ENCODE results near the gene STX5. TPM values are rescaled to one million over a fixed set of nuclear protein-coding genes. Genes with fewer than 3 reads are reported as not detected.
"Not testable (repeated sequence)": the region's sequence is repeated elsewhere in the genome, so short reads cannot be mapped to it uniquely, and the experiment has no call there.

STX5 gene
- total RNA-seq, 1 experiment from 2014 or later, result 15.9 TPM

DNA sequence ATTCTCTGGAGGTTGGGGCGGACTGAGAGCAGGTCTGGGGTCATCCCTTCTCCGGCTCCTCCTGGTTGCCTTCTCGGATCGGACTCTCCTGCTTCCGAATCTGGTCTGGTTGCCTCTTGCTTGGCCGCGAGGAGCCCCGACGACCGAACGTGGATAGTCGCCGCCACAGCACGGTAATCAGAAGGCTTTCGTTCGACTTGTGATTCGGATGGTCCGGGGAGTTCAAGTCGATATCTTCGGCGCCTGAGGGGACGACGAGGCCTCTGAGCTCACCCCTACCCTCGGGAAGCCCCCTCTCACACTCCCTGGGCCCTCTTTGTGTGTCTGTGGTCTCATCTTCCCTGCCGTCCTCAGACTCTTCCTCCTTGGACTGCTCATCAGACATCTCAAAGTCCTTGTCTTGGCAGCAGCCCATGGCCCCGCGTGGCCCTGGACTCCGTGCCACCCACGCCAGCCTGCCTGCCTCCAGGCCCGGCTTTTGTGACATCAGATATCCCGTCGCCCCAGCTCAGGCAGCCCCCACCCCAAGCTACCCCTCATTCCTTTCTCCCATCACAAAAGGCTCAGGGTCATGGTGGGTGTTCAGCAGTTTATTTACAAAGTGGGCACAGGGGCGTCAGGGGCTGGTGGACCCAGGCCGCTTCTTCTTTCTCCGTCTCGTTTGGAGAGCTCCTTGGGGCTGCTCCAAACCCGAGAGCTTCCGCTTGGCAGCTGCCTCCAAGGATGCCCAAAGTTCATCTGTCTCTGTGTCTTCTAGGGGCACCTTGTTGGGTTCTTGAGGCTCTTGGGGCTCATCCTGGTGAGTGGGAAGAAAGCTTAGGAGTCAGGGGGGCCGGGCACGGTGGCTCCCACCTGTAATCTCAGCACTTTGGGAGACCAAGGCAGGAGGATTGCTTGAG is 734 bp upstream of the STX5 start, which contains the start of gene TEX54:
Gene TEX54, minus strand, starts transcription at position 506 of the 899 bp plus-strand sequence.
- DNase-seq (ENCODE audit: extremely low read depth, low read depth), result no peak

DNA sequence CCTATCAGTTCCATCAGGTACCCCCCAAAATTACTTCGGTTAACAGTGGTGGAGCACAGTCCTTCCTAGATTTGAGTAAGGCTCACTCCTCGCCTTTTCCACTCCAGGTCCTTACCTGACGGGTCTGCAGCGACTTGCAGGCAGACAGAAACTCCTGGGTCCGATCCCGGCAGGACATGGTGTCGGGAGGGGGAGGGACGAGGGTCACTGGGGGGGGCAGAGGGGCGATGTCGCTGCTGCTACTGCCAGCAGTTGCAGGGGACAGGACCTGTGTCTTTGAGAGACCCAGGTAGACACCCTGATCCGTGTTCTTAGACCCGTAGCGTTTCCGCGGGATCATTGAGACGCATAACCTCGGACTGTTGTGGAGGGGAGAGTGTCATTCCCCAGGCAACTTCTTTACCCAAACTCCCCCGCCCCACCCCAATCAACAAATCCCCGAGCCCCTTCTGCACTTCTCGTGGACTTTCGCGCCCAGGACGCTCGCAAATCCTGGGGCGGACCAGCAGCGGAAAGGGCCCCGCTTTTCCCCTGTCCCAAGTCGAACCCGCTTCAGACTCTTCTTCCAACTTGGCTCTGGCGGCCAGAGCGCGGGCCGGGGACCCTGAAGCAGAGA is 839 bp downstream of the STX5 start:
- no peak for DNase-seq (ENCODE audit: extremely low read depth, low read depth)

DNA sequence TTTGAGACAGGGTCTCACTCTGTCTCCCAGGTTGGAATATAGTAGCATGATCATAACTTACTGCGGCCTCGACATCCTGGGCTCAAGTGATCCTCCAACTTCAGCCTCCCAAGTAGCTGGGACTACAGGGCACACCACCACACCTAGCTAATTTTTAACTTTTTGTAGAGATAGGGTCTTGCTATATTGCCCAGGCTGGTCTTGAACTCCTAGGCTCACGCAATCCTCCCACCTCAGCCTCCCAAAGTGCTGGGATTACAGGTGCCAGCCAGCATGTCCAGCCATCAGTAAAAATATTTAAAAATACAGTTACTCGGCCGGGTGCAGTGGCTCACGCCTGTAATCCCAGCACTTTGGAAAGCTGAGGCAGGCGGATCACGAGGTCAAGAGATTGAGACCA is 3.7 kb downstream of the STX5 start:
- not testable (repeated sequence) for DNase-seq (ENCODE audit: extremely low read depth, low read depth)

DNA sequence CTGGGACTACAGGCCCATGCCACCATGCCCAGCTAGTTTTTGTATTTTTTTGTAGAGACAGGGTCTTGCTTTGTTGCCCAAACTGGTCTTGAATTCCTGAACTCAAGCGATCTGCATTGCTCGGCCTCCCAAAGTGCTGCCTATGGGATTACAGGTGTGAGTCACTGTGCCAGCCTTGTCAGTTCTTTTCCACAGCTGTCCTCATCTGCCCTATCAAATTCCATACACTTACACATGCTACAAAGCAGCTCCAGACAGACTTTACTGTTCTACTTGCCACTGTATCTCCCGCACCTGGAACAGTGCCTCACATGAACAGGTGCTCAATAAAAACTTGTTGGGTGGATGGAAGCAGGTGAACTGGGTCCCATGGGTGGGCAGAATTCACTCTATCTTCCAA is 8.2 kb downstream of the STX5 start:
- DNase-seq (ENCODE audit: extremely low read depth, low read depth), result no peak

DNA sequence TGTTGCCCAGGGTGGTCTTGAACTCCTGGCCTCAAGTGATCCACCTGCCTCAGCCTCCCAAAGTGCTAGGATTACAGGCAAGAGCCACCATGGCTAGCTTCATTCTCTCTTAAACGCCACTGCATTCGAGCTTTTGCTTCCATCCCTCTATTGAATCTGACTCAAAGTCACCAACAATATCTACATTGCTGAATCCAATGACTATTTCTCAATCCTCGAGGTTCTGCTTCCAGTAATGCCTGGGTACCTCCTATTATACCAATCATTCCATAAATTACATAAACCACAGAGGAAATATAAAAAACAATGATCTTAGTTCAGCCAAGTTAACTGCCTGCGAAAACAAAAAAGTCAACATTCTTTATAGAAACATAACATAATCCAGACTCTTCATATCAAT is 14.7 kb downstream of the STX5 start:
- no peak for DNase-seq (ENCODE audit: extremely low read depth, low read depth)

DNA sequence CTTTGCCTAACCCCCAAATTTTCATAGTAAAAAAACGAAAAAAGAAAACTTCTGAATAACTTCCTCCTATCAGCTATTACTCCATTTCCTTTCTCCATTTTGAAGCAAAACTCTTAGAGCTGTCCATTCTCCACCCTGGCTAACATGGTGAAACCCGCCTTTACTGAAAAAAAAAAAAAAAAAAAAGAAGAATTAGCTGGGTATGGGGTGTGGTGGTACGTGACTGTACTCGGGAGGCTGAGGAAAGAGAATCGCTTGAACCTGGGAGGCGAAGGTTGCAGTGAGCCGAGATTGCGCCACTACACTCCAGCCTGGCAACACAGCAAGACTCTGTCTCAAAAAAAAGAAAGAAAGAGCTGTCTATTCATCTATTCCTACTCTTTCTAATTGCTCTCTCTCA is 15.3 kb downstream of the STX5 start:
- DNase-seq (ENCODE audit: extremely low read depth, low read depth), result no peak

DNA sequence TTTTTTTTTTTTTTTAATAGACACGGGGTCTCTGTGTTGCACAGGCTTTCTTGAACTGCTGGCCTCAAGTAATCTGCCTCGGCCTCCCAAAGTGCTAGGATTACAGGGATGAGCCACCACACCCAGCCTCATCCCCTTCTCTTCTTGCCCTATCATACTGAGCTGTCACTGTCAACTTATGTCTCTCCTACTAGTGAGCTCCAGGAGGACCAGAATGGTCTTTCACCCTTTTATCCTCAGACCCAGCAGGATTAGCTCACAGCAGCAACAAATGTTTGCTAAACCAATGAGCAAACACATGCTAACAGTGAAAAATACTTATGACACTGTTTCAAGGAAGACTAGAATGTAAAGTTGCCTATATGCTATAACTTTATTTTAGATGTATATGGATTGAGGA is 20.2 kb downstream of the STX5 start:
- DNase-seq (ENCODE audit: extremely low read depth, low read depth), result no peak

DNA sequence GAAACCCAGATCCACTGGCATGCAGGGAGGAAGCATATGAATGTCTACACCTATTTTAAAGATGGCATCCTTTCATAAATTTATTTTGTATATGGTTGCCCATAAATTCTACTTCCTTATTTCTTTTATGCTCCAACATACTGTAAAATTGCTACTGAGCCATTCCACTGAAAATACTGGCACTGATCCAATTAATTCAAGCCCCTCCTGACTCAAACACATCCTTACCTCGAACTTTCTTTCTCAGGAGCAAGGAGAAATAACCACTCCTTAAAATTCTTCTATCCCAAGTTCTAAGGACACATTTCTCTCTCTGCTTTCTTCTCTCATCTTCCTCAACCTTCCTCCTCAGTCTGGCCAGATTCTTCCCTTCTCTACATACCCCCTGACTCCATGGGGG is 21.1 kb downstream of the STX5 start:
- no peak for DNase-seq (ENCODE audit: extremely low read depth, low read depth)

DNA sequence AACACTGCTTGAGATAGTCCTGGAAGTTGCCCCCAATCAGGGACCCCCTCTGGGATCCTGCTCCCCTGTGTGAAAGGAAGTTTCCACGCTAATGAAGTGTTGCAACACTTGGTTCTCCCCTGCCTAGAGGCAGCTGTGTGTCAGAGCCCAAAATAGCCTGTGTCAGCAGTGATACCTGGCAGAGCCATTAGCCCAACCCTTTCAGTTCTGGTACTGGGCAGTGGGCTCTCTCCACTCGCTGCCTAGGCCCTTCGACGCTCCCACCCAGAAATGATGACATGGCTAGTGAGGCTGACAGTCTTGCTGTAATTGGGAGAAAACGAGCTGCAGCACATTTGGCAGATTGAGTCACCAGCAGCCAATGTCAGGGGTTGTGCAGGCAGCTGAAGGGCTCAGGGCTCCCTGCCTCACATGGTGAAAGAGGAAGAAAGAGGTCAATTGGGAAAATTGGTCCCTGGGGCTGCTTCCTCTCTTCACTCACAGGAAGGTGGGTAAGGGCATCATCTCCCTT is 25.2 kb downstream of the STX5 start:
- DNase-seq (ENCODE audit: extremely low read depth, low read depth), result no peak

DNA sequence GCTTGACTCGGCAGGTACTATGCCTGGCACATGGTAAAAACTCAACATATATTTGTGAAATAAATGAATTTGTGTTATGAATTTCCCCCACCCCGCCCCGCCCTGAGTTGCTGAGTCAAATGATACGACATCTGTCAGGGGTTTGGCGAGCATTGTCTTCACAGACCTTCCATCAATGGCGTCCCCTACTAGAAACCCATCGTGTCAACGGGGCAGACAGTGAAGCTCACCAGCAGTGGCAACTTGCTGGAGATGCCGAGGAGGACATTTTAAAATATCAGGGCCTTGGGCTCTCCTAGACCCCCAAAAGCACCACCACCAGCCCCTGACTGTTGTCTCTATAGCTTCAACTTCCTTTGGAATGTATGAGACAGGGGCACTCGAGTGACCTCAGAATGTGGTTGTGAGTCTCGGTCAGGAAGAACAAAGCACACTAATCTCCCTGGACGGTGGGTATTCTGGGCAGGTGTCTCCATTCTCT is 25.9 kb downstream of the STX5 start:
- no peak for DNase-seq (ENCODE audit: extremely low read depth, low read depth)

DNA sequence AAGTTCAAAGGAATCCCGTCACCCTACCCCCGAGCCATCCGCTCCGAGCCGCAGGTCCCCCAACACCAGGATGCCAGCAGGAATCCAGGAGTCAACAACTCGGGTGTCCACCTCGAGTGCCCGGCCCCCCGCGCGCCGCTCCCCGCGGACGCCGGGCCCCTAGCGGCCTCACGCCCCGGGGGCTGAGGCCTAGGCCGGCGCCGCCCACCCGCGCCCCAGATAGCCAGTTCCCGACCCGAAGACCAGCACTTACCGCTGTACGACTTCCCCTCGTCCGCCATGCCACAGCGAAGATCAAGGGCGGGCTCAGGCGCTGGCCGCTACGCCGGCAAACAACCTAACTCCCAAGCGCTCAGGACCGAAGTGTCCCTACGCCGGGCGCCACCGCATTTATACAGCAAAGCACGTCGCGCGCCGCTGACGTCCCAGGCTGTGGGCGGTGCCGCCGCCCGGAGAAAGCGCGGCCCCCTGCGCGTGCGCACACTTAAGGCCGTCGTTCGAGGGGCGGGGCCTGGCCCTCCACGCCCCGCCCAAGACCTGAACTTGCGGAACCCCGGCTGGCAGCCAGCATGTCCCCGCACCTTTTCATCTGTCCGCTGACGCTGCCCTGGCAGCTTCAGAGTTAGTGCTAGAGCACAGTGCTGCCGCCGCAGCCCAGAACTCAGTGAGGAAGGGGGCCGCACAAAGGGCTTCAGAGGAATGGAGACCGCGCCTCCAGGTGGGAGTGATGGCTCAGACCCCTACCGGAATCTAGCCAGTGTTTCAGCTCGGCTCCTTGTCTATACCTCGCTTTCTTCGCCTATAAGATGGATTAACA is 26.6 kb downstream of the STX5 start, which contains the start of gene NXF1:
Gene NXF1, minus strand, starts transcription at position 365 of the 817 bp plus-strand sequence. Its CDS starts 84 bp downstream, at position 281.
- DNase-seq (ENCODE audit: extremely low read depth, low read depth), result peak; percentile 85

DNA sequence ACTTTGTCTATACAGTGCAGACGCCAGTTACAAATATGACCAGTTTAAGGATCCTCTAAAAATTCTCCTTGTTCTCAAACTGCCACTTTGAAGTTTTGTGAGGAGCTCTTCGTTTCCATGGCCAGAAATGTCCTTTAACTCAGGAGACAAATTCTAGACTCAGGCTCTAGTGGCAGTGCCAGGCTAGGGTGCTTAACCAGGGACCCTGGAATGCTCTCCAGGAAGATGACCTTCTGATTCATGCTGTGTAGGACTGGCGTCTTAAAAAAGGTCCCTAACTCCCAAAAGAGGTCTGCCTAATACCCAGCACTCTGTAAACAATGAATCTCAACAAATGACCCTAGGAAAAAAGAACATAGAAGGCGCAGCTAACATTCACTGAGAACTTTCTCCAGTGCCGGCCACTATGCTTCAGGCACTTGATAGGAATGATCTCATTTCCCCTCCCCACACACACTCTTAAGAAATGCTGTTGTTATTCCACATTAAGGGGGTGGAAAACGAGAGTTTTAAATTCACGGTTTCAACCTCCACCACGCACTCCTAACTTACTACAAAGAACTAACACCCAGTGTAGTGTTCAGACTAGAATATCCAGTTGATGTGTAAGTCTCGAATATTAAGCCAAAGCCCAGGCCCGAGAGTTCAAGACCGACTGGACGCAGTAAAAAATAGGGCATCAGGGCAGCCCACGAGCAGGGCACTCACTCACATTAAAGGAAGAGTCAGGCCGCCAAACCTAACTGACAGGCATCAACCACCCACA is 27.4 kb downstream of the STX5 start:
- no peak for DNase-seq (ENCODE audit: extremely low read depth, low read depth)

DNA sequence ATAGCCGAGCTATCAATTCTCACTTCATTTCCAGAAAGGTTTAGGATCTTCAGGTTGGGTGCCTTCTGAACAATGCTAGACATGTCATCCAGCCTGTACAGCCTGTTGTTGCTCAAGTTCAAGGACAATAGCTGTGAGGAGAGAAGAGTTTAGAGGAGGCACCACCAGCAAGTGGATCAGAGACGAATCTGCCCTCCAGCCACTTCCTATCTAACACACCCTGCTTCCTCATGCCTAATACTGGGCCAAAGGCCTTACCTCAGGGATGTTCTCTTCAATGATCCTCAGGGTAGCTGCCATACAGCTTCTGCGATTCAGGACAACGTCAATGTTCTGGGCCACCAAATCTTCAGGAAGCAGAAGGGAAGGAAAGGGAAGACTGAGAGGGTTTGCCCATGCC is 30.8 kb downstream of the STX5 start:
- DNase-seq (ENCODE audit: extremely low read depth, low read depth), result no peak

DNA sequence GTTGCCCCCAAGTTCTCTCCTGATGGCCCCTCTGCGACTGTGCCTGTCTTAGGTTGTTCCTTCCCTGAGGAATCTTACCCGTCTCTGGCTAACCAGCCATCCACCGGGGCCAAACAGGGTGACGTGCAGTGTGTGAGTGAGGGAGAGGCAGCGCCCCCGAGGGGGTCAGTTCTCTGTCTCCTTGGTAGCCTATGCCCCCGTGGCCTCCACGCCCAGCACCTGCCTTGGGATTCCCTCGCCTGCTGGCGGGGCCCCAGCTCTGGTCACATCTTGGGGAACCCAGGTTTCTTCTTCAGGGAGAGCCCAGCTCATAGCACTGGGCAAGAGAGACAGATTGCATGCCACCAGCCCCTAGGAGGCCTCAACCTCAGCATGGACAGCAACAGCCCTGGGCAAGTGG is 32.4 kb downstream of the STX5 start:
- DNase-seq (ENCODE audit: extremely low read depth, low read depth), result no peak

DNA sequence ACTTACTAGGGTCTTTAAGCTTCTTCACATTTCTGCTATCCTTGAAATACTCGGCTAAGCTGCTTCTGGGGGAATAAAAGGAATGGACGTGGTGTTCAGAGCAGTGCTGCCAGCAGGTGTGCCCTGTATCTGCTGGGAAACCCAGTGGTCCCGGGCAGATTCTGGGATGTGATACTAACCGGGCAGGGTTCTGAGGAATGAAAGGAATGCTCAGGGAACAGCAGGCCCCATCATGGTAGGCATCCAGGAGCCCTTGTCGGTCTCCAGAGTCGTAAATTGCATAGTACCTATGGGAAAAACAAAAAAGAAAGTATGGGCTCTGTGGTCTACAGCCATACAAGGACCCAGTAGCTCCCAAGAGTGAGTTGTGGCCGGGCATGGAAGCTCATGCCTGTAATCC is 35.6 kb downstream of the STX5 start:
- no peak for DNase-seq (ENCODE audit: extremely low read depth, low read depth)

DNA sequence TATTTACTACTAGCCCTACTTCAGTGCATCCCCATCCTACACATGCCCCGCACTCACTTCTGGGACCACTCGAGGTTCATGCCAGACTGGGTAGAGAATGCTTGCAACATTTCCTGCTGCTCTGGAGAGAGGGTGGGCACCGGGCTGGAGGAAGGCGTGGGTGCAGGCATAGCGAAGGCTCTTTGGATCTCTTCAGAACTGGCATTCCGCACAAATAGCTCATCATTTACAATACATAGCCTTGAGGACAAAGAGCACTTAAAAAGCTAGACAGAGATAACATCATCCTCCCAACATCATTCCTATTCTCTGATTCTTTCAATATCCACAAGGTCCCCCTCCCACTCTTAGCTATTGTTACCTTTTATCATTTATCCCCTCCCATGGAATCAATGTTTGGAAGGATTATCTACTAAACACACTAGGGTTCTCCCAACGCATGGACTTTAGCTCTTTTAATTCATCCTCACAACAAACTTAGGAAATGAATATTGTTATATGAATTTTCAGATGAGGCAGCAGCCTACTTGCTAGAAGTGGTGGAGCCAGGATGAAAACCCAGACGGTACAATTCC is 37.6 kb downstream of the STX5 start:
- no peak for DNase-seq (ENCODE audit: extremely low read depth, low read depth)

DNA sequence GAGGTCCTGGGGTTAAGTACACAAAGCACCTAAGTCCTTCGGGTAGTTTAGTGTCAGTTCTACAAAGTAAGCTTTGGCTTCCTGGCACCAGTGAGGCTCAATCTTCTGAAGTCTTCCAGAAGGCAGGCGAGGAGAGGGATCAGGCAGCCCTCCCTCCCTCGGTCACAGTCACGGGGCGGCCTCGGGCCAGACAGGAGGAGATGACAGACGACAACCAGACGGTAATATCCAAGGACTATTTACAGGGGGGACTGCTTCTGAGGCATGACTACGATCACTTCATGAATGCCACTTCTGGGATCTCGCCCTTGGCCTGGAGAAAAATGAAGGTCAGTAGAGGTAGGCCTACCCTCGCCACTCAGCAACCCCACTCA is 39.7 kb downstream of the STX5 start:
- DNase-seq (ENCODE audit: extremely low read depth, low read depth), result no peak

DNA sequence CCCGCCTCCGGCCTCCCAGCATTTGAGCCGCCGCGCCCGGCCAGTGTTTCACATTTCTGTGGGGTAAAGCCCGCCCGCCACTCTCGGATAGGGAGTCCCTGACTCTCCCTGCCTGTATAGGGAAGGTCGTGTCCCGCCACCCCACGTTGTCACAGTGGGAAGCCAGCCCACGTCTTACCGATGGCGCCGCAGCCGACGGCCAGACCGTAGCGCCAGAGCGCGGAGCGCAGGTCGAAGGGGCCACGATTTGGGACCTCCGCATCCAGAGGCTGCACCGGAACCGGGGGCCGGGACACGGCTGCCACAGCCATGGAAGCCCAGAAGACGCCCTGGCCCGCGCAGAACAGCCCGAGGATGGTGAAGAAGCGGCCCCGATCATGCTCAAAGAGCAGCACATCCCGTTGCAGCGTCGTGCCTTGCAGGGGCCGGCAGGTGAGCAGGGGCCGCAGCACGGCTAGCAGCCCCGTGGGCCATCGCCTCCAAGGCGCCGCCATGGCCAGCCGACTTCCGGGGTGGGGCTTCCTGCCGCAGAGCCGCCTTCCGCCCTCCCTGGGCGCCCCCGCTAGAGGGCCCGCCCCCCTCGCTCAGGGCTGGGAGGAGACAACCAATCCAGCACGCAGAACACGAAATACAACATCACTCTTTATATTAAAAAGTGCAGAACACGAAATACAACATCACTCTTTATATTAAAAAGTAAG is 40.2 kb downstream of the STX5 start, which contains the start of gene TMEM223:
Gene TMEM223, minus strand, starts transcription at position 506 of the 701 bp plus-strand sequence. Its CDS starts 12 bp downstream, at position 494.
- DNase-seq (ENCODE audit: extremely low read depth, low read depth), result peak; percentile 54

DNA sequence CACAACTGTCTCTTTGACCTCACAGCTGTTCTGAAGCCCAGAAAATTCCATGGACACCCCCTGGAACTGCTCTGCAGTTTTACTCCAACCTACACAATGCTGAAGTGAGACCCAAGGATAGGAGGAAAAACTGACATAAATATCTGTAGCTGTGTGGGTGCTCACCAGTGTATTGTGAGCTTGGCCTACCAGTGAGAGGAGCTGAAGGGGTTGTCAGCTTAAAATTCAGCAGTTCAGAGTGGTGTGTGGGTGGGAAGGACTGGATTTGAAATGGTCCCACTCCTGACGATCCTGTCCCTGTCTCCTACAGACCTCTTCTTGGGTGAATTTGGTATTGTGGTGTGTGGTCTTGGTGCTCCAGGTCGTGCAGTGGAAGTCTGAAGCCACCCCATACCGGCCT is 42.3 kb downstream of the STX5 start:
- no peak for DNase-seq (ENCODE audit: extremely low read depth, low read depth)
